IgD-negative memory B cell (primary cell): ENCODE measurements around the gene BFSP2. TPM values are rescaled to one million over a fixed set of nuclear protein-coding genes. Genes with fewer than 3 reads are reported as not detected.
"Not testable (repeated sequence)": the region's sequence is repeated elsewhere in the genome, so short reads cannot be mapped to it uniquely, and the experiment has no call there.

Experiments
- H3K27ac Mint-ChIP-seq, 3 donors: one replicate each; pipeline ENCODE4 v1.8.0; 2020 to 2022; ENCODE audit warnings: mild to moderate bottlenecking in 3 of 3, mixed read lengths in 3 of 3, moderate library complexity in 1 of 3
- H3K27me3 Mint-ChIP-seq: one replicate; pipeline ENCODE4 v1.8.0; 2021; ENCODE audit warnings: mixed read lengths
- H3K36me3 Mint-ChIP-seq: one replicate; pipeline ENCODE4 v1.8.0; 2020; ENCODE audit warnings: mild to moderate bottlenecking, mixed read lengths
- H3K4me1 Mint-ChIP-seq, 3 donors: one replicate each; pipeline ENCODE4 v1.8.0; 2020 to 2022; ENCODE audit warnings: mixed read lengths in 3 of 3, mild to moderate bottlenecking in 1 of 3
- H3K4me3 Mint-ChIP-seq, 4 donors: one replicate each; pipeline ENCODE4 v1.8.0; 2020 to 2022; ENCODE audit warnings: mild to moderate bottlenecking in 4 of 4, mixed read lengths in 4 of 4, moderate library complexity in 3 of 4
- H3K9me3 Mint-ChIP-seq, 3 donors: one replicate each; pipeline ENCODE4 v1.8.0; 2020 to 2021; ENCODE audit warnings: mixed read lengths in 3 of 3, mild to moderate bottlenecking in 1 of 3
- polyA plus RNA-seq: library from polyadenylated mRNA; unstranded; fragments of 300-500 nt; fragmentation: Illumina TruSeq; gene quantifications from one replicate; pipeline ENCODE4 v1.2.3, GENCODE V29; 2021

The BFSP2 gene
- polyA plus RNA-seq, 1 donor from 2014 or later, result 2.8 TPM

GRCh38 chr3:133467780-133468179 lies 67.9 kb downstream of the BFSP2 start:
- H3K27me3 Mint-ChIP-seq, result peaks cover 7% of the 10 kb centered on the region
- no peaks in the 10 kb centered on the region for H3K9me3 Mint-ChIP-seq
- no peaks in the 10 kb centered on the region for H3K36me3 Mint-ChIP-seq
- peak overlapping the region in 2 of 3 donors; percentile 78 to 87 for H3K27ac Mint-ChIP-seq
- peaks cover 36 to 56% (median 41%) of the 10 kb centered on the region in 3 donors for H3K4me1 Mint-ChIP-seq
- peak overlapping the region in 3 of 4 donors; percentile 55 to 81 (median 61) for H3K4me3 Mint-ChIP-seq

- Mint-ChIP-seq H3K4me1 (peaks cover 36 to 58% (median 40%) of the 10 kb centered on the region in 3 donors), H3K27me3 (peaks cover 7% of the 10 kb centered on the region), H3K4me3 (peak overlapping the region in 3 of 4 donors; percentile 55 to 81 (median 61)), H3K36me3 (no peaks in the 10 kb centered on the region), H3K9me3 (no peaks in the 10 kb centered on the region), H3K27ac (peak overlapping the region in 1 of 3 donors; percentile 87)
These were observed 68.4 kb downstream of the BFSP2 start for GRCh38 chr3:133468251-133468721.

GRCh38 chr3:133469140-133469731 lies 69.4 kb downstream of the BFSP2 start:
- peaks cover 5% of the 10 kb centered on the region for H3K27me3 Mint-ChIP-seq

GRCh38 chr3:133472242-133472641 lies 72.4 kb downstream of the BFSP2 start:
- no peaks in the 10 kb centered on the region for H3K36me3 Mint-ChIP-seq
- no peak overlapping the region for H3K27ac Mint-ChIP-seq
- peaks cover 1% of the 10 kb centered on the region for H3K27me3 Mint-ChIP-seq
- H3K4me1 Mint-ChIP-seq, result peaks cover 44 to 63% (median 55%) of the 10 kb centered on the region in 3 donors
- H3K4me3 Mint-ChIP-seq, result no peak overlapping the region
- no peaks in the 10 kb centered on the region for H3K9me3 Mint-ChIP-seq

More at GRCh38 chr3:133469140-133469731, 69.4 kb downstream of the BFSP2 start:
- Mint-ChIP-seq H3K27ac (peak overlapping the region in 1 of 3 donors; percentile 25), H3K36me3 (no peaks in the 10 kb centered on the region), H3K4me3 (peak overlapping the region in 1 of 4 donors; percentile 40), H3K4me1 (peaks cover 35 to 62% (median 42%) of the 10 kb centered on the region in 3 donors), H3K9me3 (no peaks in the 10 kb centered on the region)

- H3K36me3 Mint-ChIP-seq, result no peaks in the 10 kb centered on the region
- no peak overlapping the region for H3K4me3 Mint-ChIP-seq
- H3K27me3 Mint-ChIP-seq, result no peaks in the 10 kb centered on the region
- no peaks in the 10 kb centered on the region for H3K9me3 Mint-ChIP-seq
- peaks cover 44 to 63% (median 57%) of the 10 kb centered on the region in 3 donors for H3K4me1 Mint-ChIP-seq
- no peak overlapping the region for H3K27ac Mint-ChIP-seq
These were observed 73.0 kb downstream of the BFSP2 start for GRCh38 chr3:133472889-133473288.

GRCh38 chr3:133473472-133474191 lies 73.8 kb downstream of the BFSP2 start:
- Mint-ChIP-seq H3K27ac (peak overlapping the region in 2 of 3 donors; percentile 36 to 88), H3K4me1 (peaks cover 44 to 63% (median 57%) of the 10 kb centered on the region in 3 donors), H3K4me3 (peak overlapping the region in 2 of 4 donors; percentile 61 to 65)
- not testable (repeated sequence) for H3K9me3 Mint-ChIP-seq, H3K36me3 Mint-ChIP-seq, H3K27me3 Mint-ChIP-seq

- Mint-ChIP-seq H3K27me3 (no peaks in the 10 kb centered on the region), H3K27ac (peak overlapping the region; percentile 88 to 94 (median 93)), H3K4me1 (peaks cover 46 to 64% (median 59%) of the 10 kb centered on the region in 3 donors), H3K36me3 (no peaks in the 10 kb centered on the region), H3K4me3 (peak overlapping the region in 3 of 4 donors; percentile 17 to 65 (median 61)), H3K9me3 (no peaks in the 10 kb centered on the region)
These were observed 74.5 kb downstream of the BFSP2 start for GRCh38 chr3:133474251-133474801.

GRCh38 chr3:133474817-133475216 lies 75.0 kb downstream of the BFSP2 start:
- Mint-ChIP-seq H3K4me1 (peaks cover 46 to 59% (median 59%) of the 10 kb centered on the region in 3 donors), H3K4me3 (peak overlapping the region in 3 of 4 donors; percentile 48 to 90 (median 65)), H3K9me3 (no peaks in the 10 kb centered on the region), H3K36me3 (no peaks in the 10 kb centered on the region), H3K27ac (peak overlapping the region; percentile 88 to 94 (median 93)), H3K27me3 (no peaks in the 10 kb centered on the region)

- Mint-ChIP-seq H3K27me3 (no peaks in the 10 kb centered on the region), H3K9me3 (no peaks in the 10 kb centered on the region)
These were observed 75.6 kb downstream of the BFSP2 start for GRCh38 chr3:133475245-133476010.

GRCh38 chr3:133476971-133477375 lies 77.1 kb downstream of the BFSP2 start:
- Mint-ChIP-seq H3K4me1 (peaks cover 56 to 65% (median 62%) of the 10 kb centered on the region in 3 donors), H3K27ac (peak overlapping the region; percentile 44 to 88 (median 73)), H3K4me3 (peak overlapping the region in 3 of 4 donors; percentile 36 to 70 (median 43)), H3K27me3 (no peaks in the 10 kb centered on the region), H3K9me3 (no peaks in the 10 kb centered on the region), H3K36me3 (no peaks in the 10 kb centered on the region)

More at GRCh38 chr3:133475245-133476010, 75.6 kb downstream of the BFSP2 start:
- peak overlapping the region; percentile 88 to 94 (median 93) for H3K27ac Mint-ChIP-seq
- H3K4me1 Mint-ChIP-seq, result peaks cover 50 to 62% (median 59%) of the 10 kb centered on the region in 3 donors
- H3K4me3 Mint-ChIP-seq, result peak overlapping the region in 3 of 4 donors; percentile 48 to 90 (median 65)
- H3K36me3 Mint-ChIP-seq, result no peaks in the 10 kb centered on the region

GRCh38 chr3:133477487-133477886 lies 77.6 kb downstream of the BFSP2 start:
- Mint-ChIP-seq H3K27me3 (no peaks in the 10 kb centered on the region), H3K36me3 (no peaks in the 10 kb centered on the region), H3K4me3 (peak overlapping the region in 2 of 4 donors; percentile 36 to 70), H3K9me3 (no peaks in the 10 kb centered on the region), H3K27ac (peak overlapping the region; percentile 6 to 88 (median 73)), H3K4me1 (peaks cover 56 to 64% (median 62%) of the 10 kb centered on the region in 3 donors)

GRCh38 chr3:133478624-133479023 lies 78.8 kb downstream of the BFSP2 start:
- no peaks in the 10 kb centered on the region for H3K27me3 Mint-ChIP-seq
- H3K4me1 Mint-ChIP-seq, result peaks cover 58 to 64% (median 59%) of the 10 kb centered on the region in 3 donors
- no peaks in the 10 kb centered on the region for H3K9me3 Mint-ChIP-seq
- H3K4me3 Mint-ChIP-seq, result peak overlapping the region in 1 of 4 donors; percentile 56
- H3K36me3 Mint-ChIP-seq, result no peaks in the 10 kb centered on the region
- no peak overlapping the region for H3K27ac Mint-ChIP-seq

GRCh38 chr3:133479401-133479800 lies 79.5 kb downstream of the BFSP2 start:
- Mint-ChIP-seq H3K36me3 (no peaks in the 10 kb centered on the region), H3K27ac (no peak overlapping the region), H3K4me1 (peaks cover 60 to 65% (median 60%) of the 10 kb centered on the region in 3 donors), H3K27me3 (no peaks in the 10 kb centered on the region), H3K9me3 (no peaks in the 10 kb centered on the region), H3K4me3 (no peak overlapping the region)
